Measurements from ENCODE around the gene ZNF710. TPM values are rescaled to one million over a fixed set of nuclear protein-coding genes. Genes with fewer than 3 reads are reported as not detected.

The ZNF710 gene
- 12.5 to 19.9 TPM (median 17.5 TPM) in 5 replicates for total RNA-seq (2022; extraction: Qiagen RNA extraction)

GRCh38 chr15:90001062-90001682, at the start of gene ZNF710:
Gene ZNF710 (plus strand): TSS chr15:90001324. CDS start chr15:90067138, 65,814 bp downstream.

GRCh38 chr15:90101969-90102890, 101.1 kb downstream of the ZNF710 start, which contains the start of gene IDH2:
Gene IDH2 (minus strand): TSS chr15:90102468. CDS start chr15:90102390, 78 bp downstream.

Other genes starting within 250 kb of the ZNF710 start
- gene MESP2, start 225.0 kb upstream of the ZNF710 start, total RNA-seq (2022; extraction: Qiagen RNA extraction), result 0.25 to 0.63 TPM (median 0.45 TPM) in 4 of 5 replicates, not detected in the other
- gene ANPEP, start 186.5 kb upstream of the ZNF710 start, total RNA-seq (2022; extraction: Qiagen RNA extraction), result 80.3 to 96.8 TPM (median 90.1 TPM) in 5 replicates
- gene AP3S2, start 107.3 kb upstream of the ZNF710 start, total RNA-seq (2022; extraction: Qiagen RNA extraction), result 42.3 to 67.9 TPM (median 47.0 TPM) in 5 replicates
- 10.3 to 14.4 TPM (median 13.8 TPM) in 5 replicates for gene ARPIN, start 88.4 kb upstream of the ZNF710 start, total RNA-seq (2022; extraction: Qiagen RNA extraction)
- 38.9 to 51.0 TPM (median 45.3 TPM) in 5 replicates for gene IDH2, start 101.1 kb downstream of the ZNF710 start, total RNA-seq (2022; extraction: Qiagen RNA extraction)
- 51.9 to 80.6 TPM (median 71.1 TPM) in 5 replicates for gene SEMA4B, start 200.0 kb downstream of the ZNF710 start, total RNA-seq (2022; extraction: Qiagen RNA extraction)
- gene CIB1, start 232.6 kb downstream of the ZNF710 start, total RNA-seq (2022; extraction: Qiagen RNA extraction), result 184 to 200 TPM (median 193 TPM) in 5 replicates
- gene GDPGP1, start 232.9 kb downstream of the ZNF710 start, total RNA-seq (2022; extraction: Qiagen RNA extraction), result 3.6 to 4.5 TPM (median 4.1 TPM) in 5 replicates
- 0.09 to 0.25 TPM (median 0.12 TPM) in 5 replicates for gene TTLL13, start 248.2 kb downstream of the ZNF710 start, total RNA-seq (2022; extraction: Qiagen RNA extraction)

All from A549 treated with dexamethasone at 1 μM for 4 hours (cell line).